ENCODE measurements around the gene RDH5. TPM values are rescaled to one million over a fixed set of nuclear protein-coding genes. Genes with fewer than 3 reads are reported as not detected.

Gene RDH5
- polyA plus RNA-seq, 1 donor from 2014 or later: 3.4 TPM

- TF ChIP-seq POLR2AphosphoS5 (IDR thresholded peaks at IDR 0.05): no peak
- no peak for TF ChIP-seq TAF1 (IDR thresholded peaks at IDR 0.05; ENCODE audit: low read depth)
Measured at GRCh38 chr12:55708695-55709233, 11.4 kb upstream of the RDH5 start (continued).

GRCh38 chr12:55711786-55712553 lies 8.2 kb upstream of the RDH5 start:
- H3K27me3 ChIP-seq (ENCODE audit: insufficient read depth, low read depth, low read length): peaks cover 10% of the 10 kb centered on the region
- H2AFZ ChIP-seq (ENCODE audit: low read depth, low read length): no peak overlapping the region

GRCh38 chr12:55712700-55713415 lies 7.3 kb upstream of the RDH5 start:
- no peaks in the 10 kb centered on the region for H4K20me1 ChIP-seq (ENCODE audit: insufficient read depth)
- H3K27me3 ChIP-seq (ENCODE audit: insufficient read depth, low read depth, low read length): peaks cover 10% of the 10 kb centered on the region
- no peaks in the 10 kb centered on the region for H3F3A ChIP-seq (ENCODE audit: insufficient read depth, low read length, poor library complexity, severe bottlenecking)
- H3K27ac ChIP-seq (ENCODE audit: low read length): no peak overlapping the region
- H3K79me2 ChIP-seq (replicated peaks; ENCODE audit: insufficient read depth, low read length): peaks cover 7% of the 10 kb centered on the region
- TF ChIP-seq CTCF (IDR thresholded peaks at IDR 0.05; ENCODE audit: poor library complexity, severe bottlenecking): no peak
- TF ChIP-seq EP300 (conservative IDR thresholded peaks at IDR 0.05; ENCODE audit: poor library complexity, severe bottlenecking): no peak
- TF ChIP-seq REST (IDR thresholded peaks at IDR 0.05; ENCODE audit: borderline replicate concordance): no peak
- TF ChIP-seq MXI1 (conservative IDR thresholded peaks at IDR 0.05; ENCODE audit: poor library complexity, severe bottlenecking): no peak
- no peak for TF ChIP-seq TAF1 (IDR thresholded peaks at IDR 0.05; ENCODE audit: low read depth)
- no peak for TF ChIP-seq EZH2 (IDR thresholded peaks at IDR 0.05; ENCODE audit: borderline replicate concordance, insufficient read depth, low read length, poor library complexity, severe bottlenecking)
- TF ChIP-seq POLR2AphosphoS5 (IDR thresholded peaks at IDR 0.05): no peak
- TF ChIP-seq RAD21 (conservative IDR thresholded peaks at IDR 0.05): no peak
- TF ChIP-seq SMC3 (conservative IDR thresholded peaks at IDR 0.05; ENCODE audit: poor library complexity): no peak
- no peak overlapping the region for H2AFZ ChIP-seq (ENCODE audit: low read depth, low read length)
- no peaks in the 10 kb centered on the region for H3K36me3 ChIP-seq (ENCODE audit: insufficient read depth, low read length)
- no peaks in the 10 kb centered on the region for H3K9me3 ChIP-seq (ENCODE audit: low read length)
- no peak overlapping the region for H3K4me3 ChIP-seq (ENCODE audit: low read length)
- H3K9ac ChIP-seq (ENCODE audit: low read length): no peak overlapping the region
- no peak overlapping the region for H3K4me2 ChIP-seq (ENCODE audit: low read length)
- H3K9me2 ChIP-seq (ENCODE audit: insufficient read depth, low read length): no peaks in the 10 kb centered on the region

More at GRCh38 chr12:55711786-55712553, 8.2 kb upstream of the RDH5 start:
- H3K36me3 ChIP-seq (ENCODE audit: insufficient read depth, low read length): no peaks in the 10 kb centered on the region
- no peaks in the 10 kb centered on the region for H3F3A ChIP-seq (ENCODE audit: insufficient read depth, low read length, poor library complexity, severe bottlenecking)
- H3K4me3 ChIP-seq (ENCODE audit: low read length): no peak overlapping the region
- no peak overlapping the region for H3K27ac ChIP-seq (ENCODE audit: low read length)
- TF ChIP-seq CTCF (IDR thresholded peaks at IDR 0.05; ENCODE audit: poor library complexity, severe bottlenecking): no peak
- H3K79me2 ChIP-seq (replicated peaks; ENCODE audit: insufficient read depth, low read length): peaks cover 4% of the 10 kb centered on the region
- H4K20me1 ChIP-seq (ENCODE audit: insufficient read depth): no peaks in the 10 kb centered on the region
- H3K9me2 ChIP-seq (ENCODE audit: insufficient read depth, low read length): no peaks in the 10 kb centered on the region
- H3K9me3 ChIP-seq (ENCODE audit: low read length): no peaks in the 10 kb centered on the region
- H3K9ac ChIP-seq (ENCODE audit: low read length): no peak overlapping the region
- H3K4me2 ChIP-seq (ENCODE audit: low read length): no peak overlapping the region

All from neural cell (in vitro differentiated cells).